HCT116 (cell line): Measurements from ENCODE around the gene KCNN3. TPM values are rescaled to one million over a fixed set of nuclear protein-coding genes. Genes with fewer than 3 reads are reported as not detected.

Experiments used
- ATAC-seq: fragments of 200-7000 bp; cut with Tn5 transposase; 2 replicates; pipeline ENCODE4 v1.9.1; 2020; ENCODE audit warnings: mild to moderate bottlenecking, moderate library complexity
- BruUV-seq: library from RNA; stranded (reverse); fragments of 400-500 nt; replicated peaks from 2 replicates; lab custom pipeline; 2021; lab: Mats Ljungman, UMichigan
- CTCF ChIA-PET: fragments of 300-600 bp; sonication (Branson Sonifier 250); formaldehyde crosslinking; loops from one replicate; lab custom pipeline; 2021; ENCODE audit warnings: antibody characterized with exemption; lab: Charles Lee
- POLR2A ChIA-PET: fragments of 300-600, 350-600 bp; sonication (Branson Sonifier 250); formaldehyde crosslinking; loops from one replicate; lab custom pipeline; 2021; ENCODE audit warnings: antibody characterized with exemption; lab: Charles Lee
- RAD21 ChIA-PET, 2 experiments: fragments of 300-600 bp; sonication (Branson Sonifier 250); formaldehyde crosslinking; loops; one replicate each; lab custom pipeline; 2023; ENCODE audit warnings: low total read pairs in 2 of 2; ENCODE audit not compliant: uncharacterized antibody in 2 of 2, unreplicated experiment in 2 of 2, low non-redundant PET in 1 of 2; lab: Charles Lee
- DNase-seq: peaks from one replicate; pipeline ENCODE4 v3.0.0-alpha.2; 2010; ENCODE audit warnings: low read depth, low spot score
- H2AFZ ChIP-seq: fragments of 200-600 bp; shearing (Covaris generic), sonication (generic); 2 replicates; pipeline ENCODE4 v1.6.1; 2017; ENCODE audit warnings: low read depth, mixed run types, mixed read lengths, antibody characterized with exemption, low read length; ENCODE audit not compliant: poor library complexity, severe bottlenecking
- H3K27ac ChIP-seq: 2 replicates; pipeline ENCODE4 v1.5.1; 2012; ENCODE audit warnings: low read depth, low read length
- H3K27me3 ChIP-seq: fragments of 200-600 bp; sonication (generic); 2 replicates; pipeline ENCODE4 v1.6.1; 2016; ENCODE audit warnings: mixed run types, low read length, mixed read lengths; ENCODE audit not compliant: insufficient read depth
- H3K36me3 ChIP-seq, 2 experiments: fragments of 200-500 bp in 1 of 2; fragments of 200-600 bp in 1 of 2; sonication (Bioruptor generic) in 1 of 2; sonication (generic) in 1 of 2; 2 replicates each; pipeline versions ENCODE4 v1.5.1 to v1.6.1; 2014 to 2016; ENCODE audit warnings: low read length in 2 of 2, inconsistent platforms in 1 of 2, mixed read lengths in 1 of 2, mixed run types in 1 of 2; ENCODE audit not compliant: insufficient read depth in 2 of 2, control insufficient read depth in 1 of 2
- H3K4me1 ChIP-seq, 2 experiments: fragments of 200-600 bp in 1 of 2; sonication (generic) in 1 of 2; 2 replicates each; pipeline versions ENCODE4 v1.5.1 to v1.6.1; 2012 to 2017; ENCODE audit warnings: low read length in 2 of 2, inconsistent platforms in 1 of 2, mild to moderate bottlenecking in 1 of 2, mixed read lengths in 1 of 2, mixed run types in 1 of 2, moderate library complexity in 1 of 2; ENCODE audit not compliant: insufficient read depth in 2 of 2, control insufficient read depth in 1 of 2
- H3K4me2 ChIP-seq: fragments of 200-600 bp; sonication (generic); 2 replicates; pipeline ENCODE4 v1.6.1; 2017; ENCODE audit warnings: mixed run types, low read length, mixed read lengths
- H3K4me3 ChIP-seq, 2 experiments: fragments of 200-600 bp in 1 of 2; sonication (generic) in 1 of 2; replicated peaks in 1 of 2; 2 replicates each; pipeline ENCODE4 v1.5.1; 2011 to 2016; ENCODE audit warnings: low read length in 2 of 2, control low read depth in 1 of 2, low read depth in 1 of 2, mild to moderate bottlenecking in 1 of 2, mixed read lengths in 1 of 2, mixed run types in 1 of 2
- H3K79me2 ChIP-seq: fragments of 200-600 bp; sonication (generic); 2 replicates; pipeline ENCODE4 v1.6.1; 2017; ENCODE audit warnings: mild to moderate bottlenecking, mixed run types, low read length, moderate library complexity, mixed read lengths; ENCODE audit not compliant: insufficient read depth
- H3K9ac ChIP-seq: fragments of 200-600 bp; sonication (generic); 2 replicates; pipeline ENCODE4 v1.6.1; 2016; ENCODE audit warnings: low read length, mixed read lengths
- H3K9me2 ChIP-seq: fragments of 200-600 bp; sonication (generic), shearing (Covaris generic); 2 replicates; pipeline ENCODE4 v1.6.1; 2017; ENCODE audit warnings: mixed run types, mild to moderate bottlenecking, moderate library complexity; ENCODE audit not compliant: insufficient read depth
- H3K9me3 ChIP-seq, 2 experiments: fragments of 200-500 bp in 1 of 2; fragments of 200-600 bp in 1 of 2; sonication (Bioruptor generic) in 1 of 2; sonication (generic) in 1 of 2; 2 replicates each; pipeline ENCODE4 v1.6.1; 2014 to 2017; ENCODE audit warnings: low read length in 2 of 2, mixed read lengths in 2 of 2, inconsistent platforms in 1 of 2, low read depth in 1 of 2, mild to moderate bottlenecking in 1 of 2, mixed run types in 1 of 2, moderate library complexity in 1 of 2; ENCODE audit not compliant: control insufficient read depth in 1 of 2, insufficient read depth in 1 of 2
- H4K20me1 ChIP-seq: fragments of 200-600 bp; sonication (generic), shearing (Covaris generic); 2 replicates; pipeline ENCODE4 v1.6.1; 2017; ENCODE audit warnings: mixed run types, mild to moderate bottlenecking, moderate library complexity; ENCODE audit not compliant: insufficient read depth
- ATF3 ChIP-seq: IDR thresholded peaks from 2 replicates; pipeline ENCODE4 v1.6.1; 2012
- CBX3 ChIP-seq: IDR thresholded peaks from 2 replicates; pipeline ENCODE4 v1.6.1; 2012; ENCODE audit warnings: low read depth
- CTCF ChIP-seq, 3 experiments: fragments of 200-600 bp in 1 of 3; sonication (generic) in 1 of 3; IDR thresholded peaks in 2 of 3; conservative IDR thresholded peaks in 1 of 3; 2 replicates each; pipeline ENCODE4 v1.5.1; 2012 to 2017; ENCODE audit warnings: low read depth in 2 of 3, low read length in 2 of 3, antibody characterized with exemption in 1 of 3, borderline replicate concordance in 1 of 3, control low read depth in 1 of 3, mild to moderate bottlenecking in 1 of 3, mixed read lengths in 1 of 3, mixed run types in 1 of 3, moderate library complexity in 1 of 3; ENCODE audit not compliant: insufficient read depth in 1 of 3
- ELF1 ChIP-seq: IDR thresholded peaks from 2 replicates; pipeline ENCODE4 v1.6.1; 2012; ENCODE audit warnings: low read depth, borderline replicate concordance
- EZH2 ChIP-seq: fragments of 200-600 bp; sonication (generic); IDR thresholded peaks from 2 replicates; pipeline ENCODE4 v1.6.1; 2017; ENCODE audit warnings: antibody characterized with exemption, mixed run types
- FOSL1 ChIP-seq: IDR thresholded peaks from 2 replicates; pipeline ENCODE4 v1.6.1; 2012; ENCODE audit warnings: low read depth
- JUND ChIP-seq: IDR thresholded peaks from 2 replicates; pipeline ENCODE4 v1.6.1; 2012
- MAX ChIP-seq: IDR thresholded peaks from 2 replicates; pipeline ENCODE4 v1.6.1; 2012
- POLR2AphosphoS5 ChIP-seq: IDR thresholded peaks from 2 replicates; pipeline ENCODE4 v1.6.1; 2011; ENCODE audit warnings: mild to moderate bottlenecking, low read depth, low read length, moderate library complexity
- YY1 ChIP-seq: IDR thresholded peaks from 2 replicates; pipeline ENCODE4 v1.6.1; 2011; ENCODE audit warnings: low read length, low read depth, moderate library complexity, mild to moderate bottlenecking; ENCODE audit not compliant: insufficient replicate concordance; ENCODE audit errors: extremely low read depth
- ZBTB33 ChIP-seq: IDR thresholded peaks from 2 replicates; pipeline ENCODE4 v1.6.1; 2011; ENCODE audit warnings: mild to moderate bottlenecking, low read length, moderate library complexity; ENCODE audit not compliant: insufficient replicate concordance; ENCODE audit errors: extremely low read depth
- ZFX ChIP-seq: fragments of 450-650 bp; IDR thresholded peaks from 2 replicates; pipeline ENCODE4 v1.6.1; 2017
- intact Hi-C: fragments of 100-400 bp; cut with micrococcal nuclease; formaldehyde crosslinking; loops from 2 replicates; pipeline ENCODE4 v1.10.0; 2022
- total RNA-seq: library from RNA; stranded (reverse); gene quantifications from one replicate; pipeline ENCODE4 v1.2.1, GENCODE V29; 2021; ENCODE audit not compliant: unreplicated experiment

KCNN3 gene
- total RNA-seq, 1 experiment from 2014 or later, result 1.1 TPM

GRCh38 chr1:154752273-154753030 is 117.6 kb downstream of the KCNN3 start:
- intact Hi-C loops, result no loop called here
- Histone ChIP-seq H3K79me2 (no peaks in the 10 kb centered on the region), H3K4me3 (no peak overlapping the region), H2AFZ (no peak overlapping the region), H3K9me3 (no peaks in the 10 kb centered on the region), H3K36me3 (no peaks in the 10 kb centered on the region), H3K27me3 (peaks cover 23% of the 10 kb centered on the region), H3K27ac (no peak overlapping the region), H4K20me1 (no peaks in the 10 kb centered on the region), H3K4me1 (peaks cover 0 to 8% of the 10 kb centered on the region in 2 experiments; a peak in 1 of 4 replicates), H3K9ac (no peak overlapping the region), H3K4me2 (no peak overlapping the region), H3K9me2 (no peaks in the 10 kb centered on the region)
- DNase-seq, result no peak
- ChIA-PET CTCF (no interaction called here), POLR2A (no interaction called here), RAD21 (no interaction called here)
- ATAC-seq, result no peak
- no TSS peak for BruUV-seq
- TF ChIP-seq YY1, result no peak
- TF ChIP-seq ELF1, result no peak
- TF ChIP-seq JUND, result no peak
- no peak for TF ChIP-seq ZBTB33
- no peak for TF ChIP-seq EZH2

- H3K27ac ChIP-seq, result no peak overlapping the region
- H3K4me2 ChIP-seq, result no peak overlapping the region
- ChIA-PET POLR2A (no interaction called here), RAD21 (no interaction called here), CTCF (interaction anchor here (1.0 to 1.6 kb wide), 2 partner anchors 10 to 82 kb away, joined by 3 to 7 read pairs; no protein-coding TSS in a partner anchor)
- no peak overlapping the region for H3K4me3 ChIP-seq
- peaks cover 0 to 8% of the 10 kb centered on the region in 2 experiments; a peak in 1 of 4 replicates for H3K4me1 ChIP-seq
- H3K9me3 ChIP-seq, result no peaks in the 10 kb centered on the region
- DNase-seq (no peak), ATAC-seq (no peak)
- no peak overlapping the region for H3K9ac ChIP-seq
- no peaks in the 10 kb centered on the region for H3K79me2 ChIP-seq
- H2AFZ ChIP-seq, result no peak overlapping the region
- H3K27me3 ChIP-seq, result peaks cover 23% of the 10 kb centered on the region
- BruUV-seq, result no TSS peak
- H3K36me3 ChIP-seq, result no peaks in the 10 kb centered on the region
- H4K20me1 ChIP-seq, result no peaks in the 10 kb centered on the region
- intact Hi-C loops, result no loop called here
- no peaks in the 10 kb centered on the region for H3K9me2 ChIP-seq
- no peak for TF ChIP-seq ATF3
- no peak for TF ChIP-seq CBX3
- no peak for TF ChIP-seq ZFX
- TF ChIP-seq MAX, result no peak
- no peak for TF ChIP-seq CTCF (IDR thresholded peaks at IDR 0.05 in 2 of 3, conservative IDR thresholded peaks at IDR 0.05 in 1 of 3; ENCODE audit: borderline replicate concordance in 1 of 3, insufficient read depth in 1 of 3, low read depth in 2 of 3, low read length in 2 of 3)
- TF ChIP-seq ZBTB33, result no peak
- no peak for TF ChIP-seq FOSL1
- TF ChIP-seq JUND, result no peak
- TF ChIP-seq EZH2, result no peak
- no peak for TF ChIP-seq POLR2AphosphoS5
Measured at GRCh38 chr1:154751690-154752089, 118.4 kb downstream of the KCNN3 start.
